GM12864 (cell line): ENCODE data around the gene PDE6G.

ENCODE experiments used
- DNase-seq: peaks from one replicate; pipeline ENCODE4 v3.0.0-alpha.2; 2011; ENCODE audit warnings: low read depth
- H3K4me3 ChIP-seq: 2 replicates; pipeline ENCODE4 v1.5.1; 2011; ENCODE audit warnings: mild to moderate bottlenecking, low read depth, low read length, control low read depth
- CTCF ChIP-seq: IDR thresholded peaks from 2 replicates; pipeline ENCODE4 v1.5.1; 2011; ENCODE audit warnings: low read depth, mild to moderate bottlenecking, moderate library complexity, low read length, control low read depth, inconsistent platforms; ENCODE audit errors: missing control alignments

The PDE6G gene

DNA sequence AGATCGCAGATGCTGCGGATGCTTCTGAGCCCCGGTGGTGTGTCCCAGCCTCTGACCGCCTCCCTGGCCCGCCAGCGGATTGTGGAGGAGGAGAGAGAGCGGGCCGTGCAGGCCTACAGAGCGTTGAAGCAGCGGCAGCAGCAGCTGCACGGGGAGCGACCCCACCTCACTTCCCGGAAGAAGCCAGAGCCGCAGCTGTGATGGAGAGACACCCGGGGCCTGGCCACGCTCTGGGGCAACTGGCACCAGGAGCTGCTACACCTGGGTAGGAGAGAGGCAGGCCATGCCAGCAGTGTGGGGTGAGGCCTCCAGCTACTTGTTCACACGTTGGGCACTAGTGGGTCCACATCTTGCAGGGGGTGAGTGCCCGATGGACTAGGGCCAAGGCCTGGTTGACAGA, 16.2 kb upstream of the PDE6G start:
- no peak for TF ChIP-seq CTCF
- no peak for DNase-seq
- H3K4me3 ChIP-seq: no peak overlapping the region

DNA sequence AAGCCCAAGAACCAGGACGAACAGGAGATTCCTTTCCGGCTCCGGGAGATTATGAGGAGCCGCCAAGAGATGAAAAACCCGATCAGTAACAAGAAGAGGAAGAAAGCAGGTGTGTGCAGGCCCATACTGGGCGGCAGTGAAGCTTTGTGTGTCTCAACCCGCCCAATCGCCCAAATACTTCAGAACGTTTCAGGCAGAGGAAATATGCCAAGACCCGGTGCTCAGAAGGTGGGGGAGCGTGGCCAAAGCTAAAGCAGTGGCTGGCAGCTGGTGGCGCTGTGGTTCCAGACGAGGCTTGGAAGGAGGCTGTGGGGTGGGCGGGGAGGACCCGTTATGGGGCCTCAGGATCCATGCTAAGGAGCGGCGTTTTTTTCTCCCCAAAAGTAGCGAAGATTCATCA, 11.4 kb upstream of the PDE6G start:
- H3K4me3 ChIP-seq: peak overlapping the region; percentile 34
- no peak for TF ChIP-seq CTCF
- DNase-seq: no peak

- peak within 1 kb of the TSS; percentile 94 for H3K4me3 ChIP-seq
- TF ChIP-seq CTCF: no peak
- peak; percentile 89 for DNase-seq
Measured at GRCh38 chr17:81666342-81667191, 10.2 kb upstream of the PDE6G start, which contains the start of the genes CCDC137 and OXLD1. TSS of gene CCDC137 (plus strand) at chr17:81666737. CDS start at chr17:81666767, 30 bp downstream. TSS of gene OXLD1 (minus strand) at chr17:81666605. CDS start at chr17:81666577, 28 bp downstream.

DNA sequence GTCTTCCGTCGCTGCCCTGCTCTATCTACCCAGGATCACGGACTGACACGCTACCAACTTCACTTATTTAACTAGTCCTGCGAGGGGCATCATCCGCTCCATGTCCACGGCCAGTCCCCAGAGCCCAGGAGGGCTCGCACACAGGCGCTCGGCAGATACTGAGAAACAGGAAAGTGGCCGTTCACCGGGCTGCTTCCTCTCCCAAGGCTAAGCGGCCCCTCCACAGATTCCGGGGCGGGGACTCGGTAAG, 9.7 kb upstream of the PDE6G start:
- no peak for TF ChIP-seq CTCF
- no peak for DNase-seq
- peak overlapping the region; percentile 94 for H3K4me3 ChIP-seq

DNA sequence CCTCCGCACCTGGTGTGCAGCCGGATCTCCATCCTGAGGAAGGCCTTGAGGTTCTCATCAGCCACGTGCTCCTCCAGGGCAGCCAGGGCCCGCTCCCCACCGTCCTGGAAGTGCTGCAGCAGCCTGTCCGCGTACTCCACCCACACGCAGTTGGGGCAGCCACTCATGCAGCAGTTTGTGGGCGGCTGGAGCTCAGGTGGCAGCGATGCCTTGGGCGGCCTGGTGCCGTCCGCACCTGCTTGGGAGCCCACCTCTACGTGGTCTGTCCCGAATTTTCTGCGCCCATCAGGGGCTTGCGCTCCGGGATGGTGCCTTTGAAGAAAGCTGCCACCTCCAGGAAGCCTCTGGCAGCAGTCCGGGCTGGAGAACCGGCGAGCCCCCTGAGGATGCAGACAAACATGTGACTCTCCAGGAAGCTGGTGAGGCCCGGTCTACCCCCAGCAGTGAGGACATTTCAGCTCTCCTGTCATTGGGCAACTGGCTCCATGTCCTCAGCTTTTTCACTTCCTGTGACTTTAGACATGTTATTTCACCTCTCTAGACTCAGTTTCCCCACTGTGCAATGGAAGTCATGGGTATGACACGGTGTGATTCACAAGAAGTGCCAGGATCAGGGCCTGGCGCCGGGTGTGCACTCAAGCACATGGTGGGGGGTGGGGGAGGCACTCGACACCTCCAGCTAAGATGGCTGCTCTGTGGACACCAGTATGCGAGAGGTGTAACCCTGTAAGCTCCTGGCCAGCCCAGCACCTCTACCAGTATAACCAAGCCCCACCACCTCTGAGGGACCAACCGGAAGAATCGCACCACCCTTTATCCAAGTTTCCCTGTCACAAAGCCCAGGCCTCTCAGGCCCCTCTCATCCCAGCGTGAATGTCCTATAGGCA, 9.1 kb upstream of the PDE6G start:
- DNase-seq: no peak
- TF ChIP-seq CTCF: no peak
- peak overlapping the region; percentile 94 for H3K4me3 ChIP-seq

- DNase-seq: no peak
- H3K4me3 ChIP-seq: no peak overlapping the region
- no peak for TF ChIP-seq CTCF
Measured at GRCh38 chr17:81664051-81664470, 7.7 kb upstream of the PDE6G start.
